Neural cell (in vitro differentiated cells): Measurements from ENCODE around the gene HM13.

ENCODE experiments used
- CTCF ChIP-seq: fragments of 450-650 bp; IDR thresholded peaks from 2 replicates; pipeline ENCODE4 v1.5.1; 2014; ENCODE audit warnings: antibody characterized with exemption, mild to moderate bottlenecking, moderate library complexity; ENCODE audit not compliant: poor library complexity, severe bottlenecking
- EP300 ChIP-seq: fragments of 450-650 bp; conservative IDR thresholded peaks from 2 replicates; pipeline ENCODE4 v1.6.1; 2014; ENCODE audit warnings: antibody characterized with exemption, mild to moderate bottlenecking, moderate library complexity; ENCODE audit not compliant: poor library complexity, severe bottlenecking
- EZH2 ChIP-seq: fragments of 200-600, 300-800 bp; shearing (Covaris generic), sonication (generic); IDR thresholded peaks from 2 replicates; pipeline ENCODE4 v1.6.1; 2014; ENCODE audit warnings: antibody characterized with exemption, low read length, borderline replicate concordance, mild to moderate bottlenecking; ENCODE audit not compliant: insufficient read depth, poor library complexity, severe bottlenecking
- POLR2AphosphoS5 ChIP-seq: IDR thresholded peaks from 2 replicates; pipeline ENCODE4 v1.6.1; 2012
- REST ChIP-seq: IDR thresholded peaks from 2 replicates; pipeline ENCODE4 v1.6.1; 2012; ENCODE audit warnings: borderline replicate concordance
- TAF1 ChIP-seq: IDR thresholded peaks from 2 replicates; pipeline ENCODE4 v1.6.1; 2012; ENCODE audit warnings: low read depth

- TF ChIP-seq CTCF (no peak), POLR2AphosphoS5 (no peak), EZH2 (no peak), EP300 (no peak), TAF1 (no peak), REST (no peak)
Measured at GRCh38 chr20:31551163-31552081, 37.2 kb downstream of the HM13 start.
